HG03558 (cell line): ENCODE measurements around the gene PALM.

Source experiments
- ATAC-seq: cut with Tn5 transposase; IDR thresholded peaks from one replicate; pipeline ENCODE4 v1.9.1; 2021; ENCODE audit warnings: moderate number of reproducible peaks; ENCODE audit not compliant: unreplicated experiment; ENCODE audit errors: extremely low read depth

PALM gene

DNA sequence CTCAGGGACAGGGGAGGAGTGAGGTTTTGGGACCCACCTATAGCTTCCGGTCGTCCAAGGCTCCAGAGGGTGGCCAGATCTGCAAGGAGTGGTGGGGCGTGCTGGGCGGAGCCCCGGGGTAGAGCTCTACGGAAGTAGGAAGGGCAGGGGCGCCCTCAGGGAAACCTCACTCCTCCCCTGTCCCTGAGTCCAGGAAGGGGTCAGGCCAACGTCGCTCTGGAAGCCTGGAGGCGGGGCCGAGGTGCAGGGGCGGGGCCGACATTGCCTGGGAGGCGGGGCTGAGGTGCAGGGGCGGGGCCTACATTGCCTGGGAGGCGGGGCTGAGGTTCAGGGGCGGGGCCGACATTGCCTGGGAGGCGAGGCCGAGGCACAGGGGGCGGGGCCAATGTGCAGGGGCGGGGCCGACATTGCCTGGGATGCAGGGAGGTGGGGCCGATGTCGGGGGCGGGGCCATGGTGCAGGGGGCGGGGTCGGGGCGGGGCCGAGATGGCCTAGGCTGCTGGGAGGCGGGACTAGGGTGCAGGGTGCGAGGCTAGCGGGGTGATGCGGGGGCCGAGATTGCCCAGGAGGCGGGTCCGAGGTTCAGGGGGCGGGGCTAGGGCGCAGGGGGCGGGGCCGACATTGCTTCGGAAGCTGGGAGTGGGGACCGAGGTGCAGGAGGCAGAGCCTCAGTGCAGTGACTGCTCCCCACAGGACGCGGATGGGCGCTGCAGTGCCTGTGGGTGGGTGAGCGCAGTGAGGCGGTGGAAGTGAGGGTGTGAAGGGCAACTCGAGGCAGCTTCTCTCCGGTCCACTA is 4.9 kb upstream of the PALM start:
- ATAC-seq: no peak

- no peak for ATAC-seq
Observed at GRCh38 chr19:704447-704741, 4.3 kb upstream of the PALM start.

- no peak for ATAC-seq
Observed at GRCh38 chr19:709196-709964, 645 bp downstream of the PALM start.

DNA sequence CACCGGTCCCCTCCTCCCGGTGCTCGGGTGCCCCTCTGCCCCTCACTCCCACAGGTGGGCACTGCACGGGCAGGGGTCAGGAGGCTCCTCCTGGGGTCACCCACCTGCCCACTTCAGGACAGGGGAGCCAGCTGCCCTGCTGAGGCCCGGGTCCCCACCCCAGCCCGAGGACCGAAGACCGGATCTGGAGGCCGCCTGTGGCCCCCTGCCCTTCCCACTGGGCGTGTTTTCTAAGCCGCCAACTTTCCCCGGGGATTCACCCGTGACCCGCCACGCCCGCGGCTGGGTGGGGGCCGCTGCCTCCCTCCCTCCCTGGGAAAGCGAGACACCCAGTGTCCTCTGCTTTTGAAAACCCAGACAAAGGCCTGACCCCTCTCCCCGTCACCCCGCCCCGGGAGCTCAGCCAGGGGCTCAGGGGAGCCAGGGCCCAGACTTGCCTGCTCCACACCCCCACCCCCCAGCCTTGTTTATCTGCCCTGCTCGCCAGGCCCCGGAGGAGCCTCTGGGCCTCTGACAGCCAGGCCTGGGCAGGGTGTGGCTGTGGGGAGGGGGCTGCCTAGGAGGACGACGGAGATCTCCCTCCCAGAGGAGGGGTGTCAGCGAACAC is 1.3 kb downstream of the PALM start:
- no peak for ATAC-seq

DNA sequence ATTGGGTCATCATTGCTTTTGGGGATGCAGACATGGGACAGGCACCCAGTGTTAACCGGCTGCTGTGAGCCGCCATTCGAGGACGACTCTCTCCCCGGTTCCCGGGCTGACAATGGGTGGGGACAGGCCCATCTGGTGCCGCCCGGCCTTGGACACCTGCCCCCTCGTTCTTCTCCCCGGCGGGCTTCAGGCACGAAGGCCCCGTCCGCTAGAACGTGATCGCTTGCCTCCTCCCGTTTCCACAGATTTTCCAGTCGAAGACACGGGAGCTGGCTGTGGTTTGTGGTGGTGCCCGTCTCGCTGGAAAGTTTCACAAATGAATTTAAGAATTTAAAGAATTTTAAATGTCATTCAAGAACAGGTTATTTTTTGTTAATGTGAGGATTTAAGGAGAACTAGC is 2.0 kb downstream of the PALM start:
- ATAC-seq: no peak

DNA sequence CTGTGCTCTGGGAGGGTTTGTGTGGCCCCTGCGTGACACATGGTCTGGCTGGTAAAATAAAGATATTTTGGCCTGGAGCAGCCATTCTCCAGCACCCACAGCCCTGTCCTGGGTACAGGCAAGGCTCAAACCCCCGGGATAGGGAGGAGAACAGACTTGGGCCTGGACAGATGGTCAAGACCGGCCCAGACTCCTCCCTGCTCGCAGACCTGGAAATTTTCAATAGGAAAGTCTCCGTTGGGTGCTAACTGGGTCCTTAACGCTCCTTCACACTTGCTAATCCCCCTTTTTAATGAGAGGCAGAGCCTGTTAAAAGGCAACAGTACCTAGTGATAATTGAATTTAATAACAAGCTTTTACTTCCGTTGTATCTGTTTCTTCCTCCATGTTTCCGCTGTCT is 2.5 kb downstream of the PALM start:
- ATAC-seq: no peak

GRCh38 chr19:715347-715746 is 6.6 kb downstream of the PALM start:
- ATAC-seq: no peak

DNA sequence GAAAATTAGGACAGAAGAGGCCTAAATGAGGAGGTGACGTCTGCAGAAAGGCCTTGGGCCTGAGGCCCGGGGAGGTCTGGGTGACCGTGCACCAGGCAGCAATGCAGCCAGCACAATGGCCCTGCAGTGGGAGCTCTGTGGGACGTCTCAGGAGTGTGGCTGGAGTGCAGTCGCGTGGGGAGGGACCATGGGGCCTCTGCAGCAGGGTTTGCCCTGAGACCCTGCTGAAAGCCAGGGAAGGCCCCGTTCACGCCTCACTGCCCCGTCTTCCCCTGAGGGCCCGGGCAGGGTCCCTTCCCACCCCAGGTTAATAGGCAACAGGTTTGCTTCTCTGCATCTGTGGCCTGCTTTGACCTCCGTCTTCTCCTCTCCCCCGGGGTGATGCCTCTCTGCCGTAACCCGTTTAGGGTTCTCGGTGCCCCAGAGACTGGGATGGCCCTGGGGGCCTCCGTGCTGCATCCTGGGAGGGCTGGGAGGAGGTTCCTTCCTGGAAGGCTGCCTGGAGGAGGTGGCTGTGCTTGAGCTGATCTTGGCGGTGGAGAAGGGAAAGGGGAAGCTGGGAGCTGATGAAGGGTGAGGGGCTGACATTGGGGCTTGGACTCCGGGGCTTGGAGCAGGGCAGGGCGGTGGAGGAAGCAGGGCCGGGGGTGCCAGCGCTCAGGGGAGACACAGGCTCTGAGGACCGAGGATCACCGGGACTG is 9.7 kb downstream of the PALM start:
- no peak for ATAC-seq

- no peak for ATAC-seq
Observed at GRCh38 chr19:718991-719512, 10.3 kb downstream of the PALM start.

GRCh38 chr19:719636-720344 is 11.1 kb downstream of the PALM start:
- no peak for ATAC-seq

GRCh38 chr19:720345-721160 is 11.8 kb downstream of the PALM start:
- no peak for ATAC-seq

DNA sequence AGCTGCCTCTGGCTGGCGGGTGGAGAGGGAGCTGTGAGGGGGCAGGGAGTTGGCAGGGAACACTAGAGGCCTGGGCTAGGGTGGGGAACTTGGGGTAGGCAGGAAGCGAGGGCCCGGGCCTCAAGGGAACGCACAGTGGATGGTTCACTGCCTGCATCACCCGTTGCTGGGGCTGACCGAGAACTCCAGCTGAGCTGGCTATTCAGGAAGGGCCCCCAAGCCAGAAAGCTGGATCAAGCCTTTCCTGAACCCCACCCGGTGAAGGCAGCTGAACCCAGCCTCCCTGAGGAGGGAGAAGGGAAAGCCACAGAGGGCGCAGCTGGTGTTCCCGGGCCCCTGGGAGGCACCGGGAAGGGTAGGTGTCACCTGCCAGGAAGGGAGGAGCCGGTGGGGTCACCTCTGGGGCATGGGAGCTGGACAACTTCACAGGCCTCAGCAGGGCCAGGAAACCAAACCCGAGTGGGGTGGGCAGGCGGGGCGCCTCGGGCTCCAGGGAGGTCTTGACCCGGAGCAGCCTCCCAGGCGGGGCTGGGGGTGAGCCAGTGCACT is 13.9 kb downstream of the PALM start:
- ATAC-seq: no peak

DNA sequence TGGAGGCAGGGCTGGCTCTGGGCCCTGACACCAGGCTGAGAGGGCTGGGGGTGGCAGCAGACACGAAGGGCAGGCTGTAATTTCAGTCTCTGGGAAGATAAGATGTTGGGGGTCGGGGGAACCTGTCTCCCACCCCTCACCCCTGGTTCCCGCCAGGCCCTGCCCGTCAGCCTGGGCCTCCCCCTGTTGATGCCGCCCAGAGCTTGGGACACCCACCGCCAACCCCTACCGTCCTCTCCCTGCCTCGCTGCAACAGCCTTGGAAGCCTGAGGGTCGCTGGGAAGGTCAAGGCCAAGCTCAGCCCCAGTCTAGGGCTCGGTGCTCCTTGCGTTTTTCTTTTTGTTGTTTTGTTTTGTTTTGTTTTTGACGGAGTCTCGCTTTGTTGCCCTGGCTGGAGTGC is 14.5 kb downstream of the PALM start:
- ATAC-seq: no peak

GRCh38 chr19:723714-724113 is 15.0 kb downstream of the PALM start:
- ATAC-seq: no peak

DNA sequence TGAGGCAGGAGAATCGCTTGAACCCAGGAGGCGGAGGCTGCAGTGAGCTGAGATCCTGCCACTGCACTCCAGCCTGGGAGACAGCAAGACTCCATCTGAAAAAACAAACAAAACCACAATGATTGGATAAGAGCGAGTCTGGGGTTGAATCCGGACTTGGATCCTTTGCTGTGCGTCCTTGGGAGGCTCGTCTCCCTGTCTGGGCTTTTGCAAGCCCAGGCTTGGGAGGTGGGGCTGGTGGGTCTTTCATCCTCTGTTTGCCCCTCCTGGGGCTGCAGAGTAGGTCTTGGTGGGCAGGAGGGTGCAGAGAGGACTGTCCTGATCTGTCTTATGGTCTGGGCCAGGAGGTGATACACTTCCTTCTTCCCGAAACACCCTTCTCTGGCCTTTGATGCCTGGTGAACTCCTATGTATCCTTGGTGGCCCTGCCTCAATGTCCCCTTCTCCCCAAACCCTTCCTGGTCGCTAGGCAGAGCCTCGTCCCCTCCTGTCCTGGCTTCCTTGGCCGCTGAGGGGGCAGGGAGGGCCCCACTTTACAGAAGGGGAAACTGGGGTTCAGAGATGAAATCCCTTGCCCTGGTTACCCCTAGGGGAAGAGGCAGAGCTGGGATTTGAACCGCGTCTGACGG is 16.8 kb downstream of the PALM start:
- ATAC-seq: no peak

DNA sequence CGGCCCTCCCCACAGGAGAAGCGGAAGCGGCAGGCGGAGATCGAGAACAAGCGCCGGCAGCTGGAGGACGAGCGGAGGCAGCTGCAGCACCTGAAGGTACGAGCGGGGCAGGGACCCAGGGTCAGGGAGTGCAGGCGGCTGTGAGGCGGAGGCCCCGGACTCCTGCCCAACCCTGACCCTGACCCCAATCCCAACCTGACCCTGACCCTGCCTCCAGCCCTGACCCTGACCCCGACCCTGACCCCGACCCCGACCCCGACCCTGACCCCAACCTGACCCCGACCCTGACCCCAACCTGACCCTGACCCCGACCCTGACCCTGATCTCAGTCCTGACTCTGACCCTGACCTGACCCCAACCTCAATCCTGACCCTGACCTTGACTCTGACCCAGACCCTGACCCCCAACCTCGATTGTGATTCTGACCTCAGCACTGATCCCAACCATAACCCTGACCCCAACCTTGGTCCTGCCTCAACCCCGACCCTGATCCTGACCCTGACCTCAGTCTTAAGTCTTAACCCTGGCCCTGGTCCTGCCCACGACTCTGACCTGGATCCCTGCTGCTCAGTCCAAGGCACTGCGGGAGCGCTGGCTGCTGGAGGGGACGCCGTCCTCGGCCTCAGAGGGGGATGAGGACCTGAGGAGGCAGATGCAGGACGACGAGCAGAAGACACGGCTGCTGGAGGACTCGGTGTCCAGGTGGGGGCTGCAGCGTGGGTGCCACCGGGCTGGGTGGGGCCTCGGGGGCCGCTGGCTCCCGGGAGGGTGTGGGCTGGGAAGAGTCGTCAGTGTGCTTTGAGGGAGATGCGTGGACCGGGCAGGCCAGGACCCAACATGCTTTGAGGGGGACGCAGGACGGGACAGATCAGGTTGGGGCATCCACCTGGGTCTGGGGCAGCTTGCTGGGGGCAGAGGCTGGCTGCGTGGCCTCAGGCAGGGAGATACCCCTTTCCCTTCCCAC is 18.5 kb downstream of the PALM start:
- ATAC-seq: no peak

DNA sequence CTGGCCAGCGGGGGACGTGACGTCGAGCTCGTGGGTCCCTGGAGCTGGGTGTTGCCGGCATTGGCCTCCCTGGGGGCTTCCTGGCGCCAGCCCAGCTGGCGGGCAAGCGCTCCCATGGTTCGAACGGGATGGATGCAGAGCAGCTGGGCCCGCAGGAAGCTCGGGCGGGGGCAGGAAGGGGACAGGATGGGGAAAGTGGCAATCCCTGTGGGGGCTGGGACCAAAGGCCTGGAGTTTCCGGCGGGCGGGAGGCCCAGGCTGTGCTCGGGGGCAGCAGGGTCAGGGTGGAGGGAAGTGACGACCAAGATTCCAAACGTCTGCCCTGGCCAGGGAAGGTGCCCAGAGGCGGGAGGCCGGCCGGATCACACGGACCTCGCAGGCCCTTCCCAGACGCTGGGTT is 19.3 kb downstream of the PALM start:
- ATAC-seq: no peak
